ENCODE data around the gene AIF1L. TPM values are rescaled to one million over a fixed set of nuclear protein-coding genes. Genes with fewer than 3 reads are reported as not detected.

The AIF1L gene
- total RNA-seq, 1 experiment from 2014 or later = 26.9 TPM

- DNase-seq (ENCODE audit: low spot score) = peak; percentile 66
- in situ Hi-C loops (cut with HindIII; ENCODE audit: low sequenced_read_pairs) = no loop called here
These were observed 20.2 kb downstream of the AIF1L start for GRCh38 chr9:131116281-131117120.

DNA sequence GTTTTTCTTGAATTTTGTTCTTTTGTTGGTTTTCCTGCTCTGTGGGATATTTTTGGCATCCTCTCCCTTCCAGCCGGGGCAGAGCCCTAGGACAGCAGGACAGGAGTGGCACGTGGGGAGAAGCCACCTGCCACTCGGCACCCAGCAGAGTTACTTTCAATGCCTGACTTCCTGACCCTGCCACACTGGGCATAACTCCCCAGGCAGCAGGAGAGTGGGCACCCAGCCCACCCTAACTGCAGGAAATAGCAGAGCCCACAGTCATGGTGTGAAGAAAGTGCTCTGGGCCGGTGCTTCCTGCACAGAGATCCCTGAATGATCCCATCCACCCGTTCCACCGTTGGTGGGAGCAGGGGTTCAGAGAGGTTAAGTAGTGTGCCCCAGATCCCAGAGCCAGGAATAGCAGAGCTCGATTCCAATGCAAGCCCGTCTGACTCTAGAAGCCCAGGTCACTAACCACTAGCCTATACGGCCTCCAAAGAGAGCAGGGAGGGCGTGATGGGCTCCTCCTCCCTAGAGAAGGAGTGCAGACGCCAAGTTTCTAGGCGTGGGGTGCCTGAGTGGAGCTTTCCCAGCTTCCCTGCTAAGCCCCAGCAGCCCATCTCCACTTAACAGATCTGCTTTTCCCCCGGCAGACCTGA, 20.9 kb downstream of the AIF1L start:
- in situ Hi-C loops (cut with HindIII; ENCODE audit: low sequenced_read_pairs) = no loop called here
- DNase-seq (ENCODE audit: low spot score) = no peak

DNA sequence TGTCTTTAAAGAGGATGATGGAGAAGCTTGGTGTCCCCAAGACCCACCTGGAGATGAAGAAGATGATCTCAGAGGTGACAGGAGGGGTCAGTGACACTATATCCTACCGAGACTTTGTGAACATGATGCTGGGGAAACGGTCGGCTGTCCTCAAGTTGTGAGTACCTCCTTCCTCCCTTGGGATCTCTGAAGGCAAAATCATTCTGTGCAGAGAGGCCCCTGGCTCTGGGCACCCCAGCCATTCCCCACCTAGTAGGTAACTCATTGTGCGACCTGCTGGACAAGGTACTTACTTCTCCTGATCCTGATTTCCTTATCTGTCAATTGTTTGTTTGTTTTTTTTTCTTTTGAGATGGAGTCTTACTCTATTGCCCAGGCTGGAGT, 21.4 kb downstream of the AIF1L start:
- DNase-seq (ENCODE audit: low spot score) = no peak
- in situ Hi-C loops (cut with HindIII; ENCODE audit: low sequenced_read_pairs) = no loop called here

- DNase-seq (ENCODE audit: low spot score) = no peak
- in situ Hi-C loops (cut with HindIII; ENCODE audit: low sequenced_read_pairs) = no loop called here
These were observed 23.3 kb downstream of the AIF1L start for GRCh38 chr9:131119600-131119999.

GRCh38 chr9:131120620-131121228, 24.4 kb downstream of the AIF1L start:
- in situ Hi-C loops (cut with HindIII; ENCODE audit: low sequenced_read_pairs) = no loop called here
- no peak for DNase-seq (ENCODE audit: low spot score)

DNA sequence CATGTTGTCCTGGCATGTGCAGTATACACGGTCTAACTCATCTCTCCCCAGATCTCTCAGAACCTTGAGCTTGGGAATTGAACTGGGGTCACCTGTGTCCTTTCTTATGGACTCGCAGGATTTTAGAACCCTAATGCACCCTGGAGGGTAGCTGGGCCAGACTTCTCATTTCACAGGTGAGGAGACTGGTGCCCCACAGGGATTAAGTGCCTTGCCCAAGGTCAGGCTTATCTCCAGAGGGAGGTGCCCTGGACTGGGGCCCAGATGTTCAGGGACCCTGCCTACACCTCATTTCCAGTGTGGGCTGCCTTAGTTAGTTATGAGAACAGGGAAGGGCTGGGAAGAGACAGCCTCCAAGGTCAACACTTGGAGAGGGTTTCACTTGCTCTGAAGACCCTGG, 25.0 kb downstream of the AIF1L start:
- in situ Hi-C loops (cut with HindIII; ENCODE audit: low sequenced_read_pairs) = no loop called here

GRCh38 chr9:131122158-131122557, 25.8 kb downstream of the AIF1L start:
- DNase-seq (ENCODE audit: low spot score) = no peak
- in situ Hi-C loops (cut with HindIII; ENCODE audit: low sequenced_read_pairs) = no loop called here

More for the DNA sequence above, 25.0 kb downstream of the AIF1L start:
- DNase-seq (ENCODE audit: low spot score) = no peak

GRCh38 chr9:131125038-131125287, 28.6 kb downstream of the AIF1L start:
- in situ Hi-C loops (cut with HindIII; ENCODE audit: low sequenced_read_pairs) = no loop called here
- DNase-seq (ENCODE audit: low spot score) = no peak

DNA sequence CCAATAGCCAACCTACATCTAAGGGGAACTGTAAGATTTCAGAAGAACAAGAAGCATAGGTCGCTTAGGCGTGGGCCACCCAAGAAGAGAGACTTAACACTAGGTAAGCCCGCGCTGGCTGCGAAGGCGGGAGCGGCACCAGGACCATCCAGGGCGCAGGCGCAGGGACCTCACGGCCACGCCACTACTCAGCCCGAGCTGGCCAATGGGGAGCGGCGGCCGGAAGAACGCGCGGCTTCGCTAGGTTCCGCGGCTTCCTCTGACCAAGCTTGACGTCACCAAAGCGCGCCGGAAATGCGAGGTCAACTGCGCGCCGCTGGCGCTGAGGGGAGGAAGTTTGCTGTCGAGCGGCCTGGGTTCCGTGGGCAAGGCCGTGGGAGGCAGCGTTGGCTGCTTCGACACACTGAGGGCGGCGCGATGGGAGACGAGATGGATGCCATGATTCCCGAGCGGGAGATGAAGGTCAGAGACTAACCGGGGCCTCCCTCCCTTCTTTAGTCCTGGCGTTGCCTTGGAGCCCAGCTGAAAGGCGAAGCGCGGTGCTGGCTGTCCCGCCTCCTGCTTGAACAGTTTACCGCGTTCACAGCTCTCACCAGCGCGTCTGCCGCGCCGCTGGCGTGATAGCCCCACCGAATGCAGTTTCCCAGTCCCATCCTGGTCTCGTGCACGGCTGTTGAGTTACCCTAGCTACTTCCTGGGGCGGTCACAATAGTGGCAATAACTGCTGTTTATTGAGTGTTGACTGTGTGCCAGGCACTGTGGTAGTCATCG, 29.1 kb downstream of the AIF1L start, which contains the start of gene NUP214:
Gene NUP214 (plus strand): TSS at position 299 of the 771 bp plus-strand sequence. CDS start 119 bp downstream, at position 418.
- peak; percentile 97 for DNase-seq (ENCODE audit: low spot score)
- in situ Hi-C loops (cut with HindIII; ENCODE audit: low sequenced_read_pairs) = no loop called here

GRCh38 chr9:131126059-131126426, 29.7 kb downstream of the AIF1L start:
- in situ Hi-C loops (cut with HindIII; ENCODE audit: low sequenced_read_pairs) = no loop called here
- no peak for DNase-seq (ENCODE audit: low spot score)

DNA sequence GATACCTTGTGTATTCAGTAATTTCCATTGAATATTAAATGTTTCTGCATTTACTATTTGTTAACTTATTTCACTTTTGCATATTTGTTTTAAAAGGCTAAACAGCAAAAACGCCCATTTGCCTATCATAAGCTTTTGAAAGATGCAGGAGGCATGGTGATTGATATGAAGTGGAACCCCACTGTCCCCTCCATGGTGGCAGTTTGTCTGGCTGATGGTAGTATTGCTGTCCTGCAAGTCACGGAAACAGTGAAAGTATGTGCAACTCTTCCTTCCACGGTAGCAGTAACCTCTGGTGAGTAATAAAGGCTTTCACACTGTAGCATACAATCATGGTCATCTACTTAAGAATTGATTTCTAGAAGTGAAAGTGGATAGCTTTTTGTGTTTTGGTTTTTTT, 32.9 kb downstream of the AIF1L start:
- DNase-seq (ENCODE audit: low spot score) = no peak
- in situ Hi-C loops (cut with HindIII; ENCODE audit: low sequenced_read_pairs) = no loop called here

GRCh38 chr9:131138676-131139075, 42.3 kb downstream of the AIF1L start:
- peak; percentile 8 for DNase-seq (ENCODE audit: low spot score)
- in situ Hi-C loops (cut with HindIII; ENCODE audit: low sequenced_read_pairs) = no loop called here

DNA sequence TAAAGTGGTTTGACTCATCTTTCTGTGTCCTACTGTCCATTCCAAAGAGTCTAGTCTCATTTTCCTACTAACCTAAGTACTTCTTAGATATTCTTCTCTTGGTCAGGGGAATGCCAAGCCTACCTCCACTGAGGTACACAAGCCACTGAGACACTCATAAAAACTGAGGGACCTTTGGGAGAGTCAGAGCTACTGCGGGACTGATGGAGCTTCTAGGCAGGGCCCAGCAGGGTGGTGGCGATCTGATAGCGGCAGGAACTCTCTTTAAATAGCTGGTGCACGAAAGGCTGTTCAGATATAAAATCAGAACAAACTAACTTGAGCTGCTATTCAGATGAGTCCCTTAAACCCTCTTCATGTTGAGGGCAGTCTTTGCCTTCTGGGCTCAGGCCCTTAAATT, 43.8 kb downstream of the AIF1L start:
- DNase-seq (ENCODE audit: low spot score) = no peak
- in situ Hi-C loops (cut with HindIII; ENCODE audit: low sequenced_read_pairs) = no loop called here

DNA sequence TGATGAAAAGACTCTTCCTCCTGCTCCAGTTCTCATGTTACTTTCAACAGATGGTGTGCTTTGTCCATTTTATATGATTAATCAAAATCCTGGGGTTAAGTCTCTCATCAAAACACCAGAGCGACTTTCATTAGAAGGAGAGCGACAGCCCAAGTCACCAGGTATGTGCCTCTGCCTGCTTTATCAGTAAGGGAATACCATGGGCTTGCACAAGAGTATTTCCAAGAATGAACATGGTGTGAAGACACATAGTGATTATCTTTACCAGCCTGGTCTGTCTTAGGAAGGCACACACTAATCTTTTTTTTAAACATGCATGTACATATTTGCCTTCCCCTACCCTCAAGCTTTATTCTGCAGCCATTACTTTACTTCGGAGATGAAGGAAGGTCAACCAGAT, 44.2 kb downstream of the AIF1L start:
- DNase-seq (ENCODE audit: low spot score) = no peak
- in situ Hi-C loops (cut with HindIII; ENCODE audit: low sequenced_read_pairs) = no loop called here

DNA sequence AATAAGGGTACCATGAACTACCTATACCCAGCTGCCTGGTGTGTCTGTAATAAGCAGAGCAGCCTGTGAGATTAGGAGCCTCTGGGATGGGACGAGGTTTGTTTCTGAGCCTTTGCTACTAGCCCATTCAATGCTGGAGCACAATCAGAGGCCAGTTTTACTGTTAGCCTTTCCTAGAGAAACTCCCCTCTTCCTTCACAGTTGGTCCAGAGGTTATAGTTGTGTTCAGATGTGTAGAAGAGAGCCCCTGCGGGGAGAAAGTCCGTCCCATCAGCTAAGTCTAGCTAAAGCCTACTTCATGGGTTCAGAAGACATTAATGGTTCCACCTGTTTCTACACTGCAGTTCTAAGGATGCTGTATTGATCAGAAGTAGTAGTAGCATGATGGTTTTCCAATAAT, 45.8 kb downstream of the AIF1L start:
- in situ Hi-C loops (cut with HindIII; ENCODE audit: low sequenced_read_pairs) = no loop called here
- no peak for DNase-seq (ENCODE audit: low spot score)

DNA sequence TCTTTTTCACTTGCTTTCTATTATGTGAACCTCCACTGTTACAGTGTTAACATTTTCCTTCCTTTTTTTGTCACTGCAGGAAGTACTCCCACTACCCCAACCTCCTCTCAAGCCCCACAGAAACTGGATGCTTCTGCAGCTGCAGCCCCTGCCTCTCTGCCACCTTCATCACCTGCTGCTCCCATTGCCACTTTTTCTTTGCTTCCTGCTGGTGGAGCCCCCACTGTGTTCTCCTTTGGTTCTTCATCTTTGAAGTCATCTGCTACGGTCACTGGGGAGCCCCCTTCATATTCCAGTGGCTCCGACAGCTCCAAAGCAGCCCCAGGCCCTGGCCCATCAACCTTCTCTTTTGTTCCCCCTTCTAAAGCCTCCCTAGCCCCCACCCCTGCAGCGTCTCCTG, 47.9 kb downstream of the AIF1L start:
- no peak for DNase-seq (ENCODE audit: low spot score)
- in situ Hi-C loops (cut with HindIII; ENCODE audit: low sequenced_read_pairs) = no loop called here

GRCh38 chr9:131145245-131145644, 48.9 kb downstream of the AIF1L start:
- in situ Hi-C loops (cut with HindIII; ENCODE audit: low sequenced_read_pairs) = no loop called here
- DNase-seq (ENCODE audit: low spot score) = no peak

- in situ Hi-C loops (cut with HindIII; ENCODE audit: low sequenced_read_pairs) = no loop called here
- DNase-seq (ENCODE audit: low spot score) = no peak
These were observed 49.9 kb downstream of the AIF1L start for GRCh38 chr9:131146186-131146585.

- in situ Hi-C loops (cut with HindIII; ENCODE audit: low sequenced_read_pairs) = no loop called here
- no peak for DNase-seq (ENCODE audit: low spot score)
These were observed 51.9 kb downstream of the AIF1L start for GRCh38 chr9:131148276-131148675.
